GM18498 (cell line): ENCODE results near the gene MAMDC2.

Experiments used
- ATAC-seq: cut with Tn5 transposase; IDR thresholded peaks from one replicate; pipeline ENCODE4 v1.9.1; 2021; ENCODE audit warnings: mild to moderate bottlenecking, moderate library complexity; ENCODE audit not compliant: unreplicated experiment

Gene MAMDC2

GRCh38 chr9:70101265-70101664, 57.6 kb downstream of the MAMDC2 start:
- ATAC-seq: no peak

DNA sequence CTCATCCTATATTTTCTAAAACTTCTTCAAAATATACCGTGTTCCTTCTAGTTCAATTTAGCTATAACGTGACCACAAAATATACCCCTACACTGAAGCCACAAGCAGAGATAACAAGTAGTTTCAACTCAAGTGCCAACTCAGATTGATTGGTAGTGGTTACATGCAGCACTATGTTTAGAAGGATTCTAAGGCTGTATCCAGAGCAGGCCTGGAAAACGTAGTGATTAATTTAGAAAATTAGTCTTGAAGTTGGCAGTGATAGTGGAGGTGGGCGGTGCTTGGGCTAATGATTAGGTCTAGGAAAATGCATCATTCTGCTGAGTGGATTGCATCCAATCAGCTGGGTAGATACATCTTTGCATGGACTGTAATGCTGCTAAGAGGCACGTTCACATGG, 61.5 kb downstream of the MAMDC2 start:
- no peak for ATAC-seq

DNA sequence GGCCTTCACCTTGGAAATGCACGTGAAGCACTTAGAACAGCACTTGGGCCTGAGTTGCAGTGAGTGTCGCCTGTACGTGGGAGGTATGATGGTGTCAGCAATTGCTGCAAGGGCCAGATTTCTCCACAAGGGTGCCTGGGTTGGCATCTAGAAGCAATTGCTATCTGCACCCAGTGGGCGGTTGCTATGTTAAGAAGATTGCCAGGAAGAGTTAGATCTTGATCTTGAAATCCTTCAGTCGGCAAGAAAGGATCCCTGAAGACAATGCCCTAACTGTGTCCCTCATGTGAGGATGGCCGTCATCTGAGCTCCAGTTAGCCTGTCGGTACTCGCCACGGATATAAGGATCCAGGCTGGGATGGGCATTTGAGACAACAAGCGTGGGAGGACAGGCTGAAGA, 62.9 kb downstream of the MAMDC2 start:
- no peak for ATAC-seq

- no peak for ATAC-seq
These were observed 63.9 kb downstream of the MAMDC2 start for GRCh38 chr9:70107558-70107957.

DNA sequence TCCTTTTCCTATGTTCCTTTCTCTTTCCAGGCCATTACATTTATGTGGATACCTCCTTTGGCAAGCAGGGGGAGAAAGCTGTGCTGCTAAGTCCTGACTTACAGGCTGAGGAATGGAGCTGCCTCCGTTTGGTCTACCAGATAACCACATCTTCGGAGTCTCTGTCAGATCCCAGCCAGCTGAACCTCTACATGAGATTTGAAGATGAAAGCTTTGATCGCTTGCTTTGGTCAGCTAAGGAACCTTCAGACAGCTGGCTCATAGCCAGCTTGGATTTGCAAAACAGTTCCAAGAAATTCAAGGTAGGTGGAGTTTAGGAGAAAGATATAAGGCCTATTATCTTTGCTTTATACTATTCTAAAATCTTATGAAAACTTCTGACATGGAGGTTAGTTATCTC, 64.5 kb downstream of the MAMDC2 start:
- ATAC-seq: no peak

DNA sequence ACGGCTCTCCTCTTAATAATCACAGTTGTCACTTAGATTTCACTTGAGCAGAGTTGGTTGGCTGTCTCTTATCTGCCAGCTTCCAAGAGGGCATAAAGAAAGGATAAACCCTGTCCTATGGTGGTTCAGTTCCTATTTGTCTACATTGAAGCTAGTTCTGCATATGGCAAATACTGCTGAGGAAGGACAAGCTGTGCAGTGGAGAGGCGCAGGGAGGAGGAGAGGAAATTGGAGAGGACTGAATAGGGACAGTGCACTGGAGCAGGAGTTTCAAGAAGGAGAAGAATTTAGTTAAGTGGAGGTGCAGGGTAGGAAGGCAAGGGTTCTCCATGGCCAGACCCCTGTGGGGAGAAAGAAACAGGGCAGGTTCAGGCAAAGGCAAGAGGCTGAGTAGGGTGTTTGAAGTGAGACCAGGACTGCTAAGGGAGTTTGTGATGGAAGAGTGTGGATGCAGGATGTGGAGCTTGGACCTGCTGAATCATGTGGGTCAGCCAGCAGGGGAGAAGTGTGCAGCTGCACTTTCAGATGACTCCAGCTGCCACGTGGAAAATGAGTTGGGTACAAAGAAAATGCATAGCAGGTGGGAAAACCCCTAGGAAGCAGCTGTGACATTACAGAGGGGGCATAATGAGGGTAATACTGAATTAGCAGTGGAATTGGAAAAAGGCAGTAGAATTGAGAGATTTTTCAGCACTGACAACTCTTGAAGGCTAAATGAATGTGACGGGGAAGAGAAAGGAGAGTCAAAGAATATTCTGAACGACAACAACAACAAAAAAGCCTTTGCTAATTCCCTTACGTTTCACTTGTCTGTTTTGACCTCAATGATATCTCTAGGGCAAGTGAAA, 66.8 kb downstream of the MAMDC2 start:
- ATAC-seq: no peak

GRCh38 chr9:70111042-70111602, 67.5 kb downstream of the MAMDC2 start:
- peak; percentile 82 for ATAC-seq

DNA sequence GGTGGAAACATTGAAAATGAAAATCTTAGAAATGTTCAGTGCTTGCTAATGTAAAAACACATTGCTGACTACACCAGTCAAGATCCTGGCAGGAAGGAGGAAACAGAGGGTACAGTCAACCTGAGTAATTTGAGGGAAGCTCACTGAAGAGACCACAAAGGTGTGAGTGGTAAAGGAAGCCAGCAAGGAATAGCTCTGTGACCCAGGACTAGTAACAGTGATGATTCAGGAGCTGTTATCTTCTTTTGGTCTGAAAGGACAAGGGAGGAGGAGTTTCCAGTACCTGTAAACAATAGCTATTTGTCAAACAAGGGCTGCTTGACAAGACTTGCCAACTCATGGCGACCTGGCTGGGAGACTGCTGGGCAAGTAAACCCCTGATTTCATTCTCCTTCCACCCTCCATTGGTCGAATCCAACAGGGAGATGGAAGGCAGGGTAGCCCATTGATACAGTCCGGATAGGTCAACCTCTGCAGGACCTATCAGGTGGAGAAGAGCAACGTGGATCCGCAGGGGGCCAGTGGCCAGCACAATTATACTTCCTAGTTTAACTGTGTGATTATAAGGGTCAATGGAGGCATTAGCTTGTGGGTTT, 68.1 kb downstream of the MAMDC2 start:
- ATAC-seq: no peak

GRCh38 chr9:70112981-70113380, 69.3 kb downstream of the MAMDC2 start:
- no peak for ATAC-seq

DNA sequence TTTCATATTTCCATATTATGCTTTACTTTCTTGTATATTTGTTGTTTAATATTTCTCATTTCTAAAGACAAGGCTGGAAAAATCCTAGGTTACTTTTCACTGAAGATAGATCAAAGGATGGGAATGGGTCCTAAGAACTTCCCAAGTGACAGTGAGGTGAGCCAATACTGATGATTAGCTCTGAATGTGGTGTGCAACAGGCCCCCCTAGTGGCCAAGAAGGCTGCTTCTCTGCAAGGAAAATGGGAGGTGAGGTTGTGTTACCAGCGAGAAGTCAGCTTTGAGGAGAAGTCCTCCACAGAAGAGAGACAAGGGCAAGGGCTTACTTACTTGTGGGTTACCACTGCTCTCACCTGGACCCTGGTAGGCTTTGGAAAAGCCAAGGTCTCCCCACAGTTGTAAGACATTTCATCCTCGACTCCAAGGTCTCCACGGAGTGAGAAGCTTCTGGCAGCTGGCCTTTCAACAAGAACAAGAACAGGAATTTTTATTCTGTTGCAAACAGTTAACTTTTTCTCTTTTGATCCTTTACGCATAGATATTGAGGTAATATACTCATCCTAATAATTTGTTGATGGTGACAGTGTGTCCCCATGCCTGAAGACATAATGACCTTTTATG, 69.9 kb downstream of the MAMDC2 start:
- ATAC-seq: peak; percentile 84

GRCh38 chr9:70114898-70115297, 71.2 kb downstream of the MAMDC2 start:
- no peak for ATAC-seq

DNA sequence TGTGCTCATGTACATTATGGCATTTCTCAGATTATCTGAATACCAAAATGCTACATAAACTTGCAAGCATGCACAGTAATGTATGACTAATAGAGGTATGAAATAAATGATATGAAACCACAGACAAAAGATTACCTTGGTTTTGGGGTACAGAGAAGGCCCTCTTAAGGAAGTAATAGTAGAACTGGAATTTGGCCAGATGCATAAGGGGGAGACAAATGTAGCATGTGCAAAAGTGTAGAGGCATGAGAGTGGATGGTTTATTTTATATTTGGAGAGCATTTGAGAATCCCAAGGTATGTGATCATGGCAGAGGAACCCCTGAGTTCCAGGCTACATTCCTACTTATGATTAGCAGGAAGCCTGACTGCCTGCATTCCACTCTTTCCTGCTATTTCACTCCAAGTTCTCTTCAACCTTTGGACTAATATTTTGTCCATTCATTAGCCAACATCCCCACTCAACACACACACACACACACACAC, 74.2 kb downstream of the MAMDC2 start:
- ATAC-seq: no peak

DNA sequence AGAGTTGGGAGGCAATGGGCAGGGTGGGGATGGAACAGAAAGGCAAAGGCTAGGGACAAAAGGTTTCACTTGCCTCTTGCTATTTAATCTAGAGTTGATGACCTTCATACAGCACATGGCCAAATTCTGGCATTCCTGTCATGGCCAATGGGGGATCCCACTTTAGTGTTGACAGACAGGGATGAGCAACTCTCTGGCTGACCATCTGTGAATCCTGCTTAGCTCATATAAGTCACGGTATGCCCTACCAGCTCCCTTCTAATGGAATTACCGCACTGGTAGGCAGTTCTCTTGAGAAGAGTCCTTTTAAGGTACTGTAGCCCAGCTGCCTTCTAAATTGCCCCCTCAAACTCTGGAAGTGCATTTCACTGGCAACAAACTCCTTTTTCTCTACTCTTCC, 76.1 kb downstream of the MAMDC2 start:
- no peak for ATAC-seq

DNA sequence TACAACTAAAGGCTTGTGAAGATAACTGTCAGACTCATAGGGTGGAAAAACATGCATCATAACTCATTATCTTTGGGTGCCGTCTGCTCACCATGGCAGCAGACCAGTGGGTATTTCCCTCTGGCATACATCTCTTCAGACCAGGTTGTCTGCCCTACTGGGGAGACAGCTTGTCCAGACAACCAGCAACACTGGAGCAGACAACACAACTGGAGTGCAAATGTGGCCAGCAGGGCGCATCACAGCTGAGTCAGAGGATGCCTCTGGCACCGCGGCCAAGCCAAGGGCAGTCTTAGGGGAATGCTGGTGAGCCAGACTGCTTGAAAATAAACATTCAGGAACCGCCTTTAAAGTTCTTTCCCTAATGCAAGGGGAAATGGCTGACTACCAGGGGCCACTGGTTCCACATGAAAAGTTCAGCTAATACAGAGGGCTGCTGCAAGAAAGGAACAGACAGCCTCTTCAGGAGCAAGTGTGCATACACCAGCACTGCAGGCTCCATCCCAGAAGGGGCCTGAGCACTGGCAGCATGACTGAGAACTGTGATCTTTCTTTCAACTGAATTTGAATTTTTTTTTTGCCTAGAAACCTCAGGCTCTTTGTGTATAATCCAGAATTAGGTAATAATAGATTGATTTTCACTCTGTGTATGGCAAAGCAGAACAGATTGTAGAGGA, 77.3 kb downstream of the MAMDC2 start:
- no peak for ATAC-seq

DNA sequence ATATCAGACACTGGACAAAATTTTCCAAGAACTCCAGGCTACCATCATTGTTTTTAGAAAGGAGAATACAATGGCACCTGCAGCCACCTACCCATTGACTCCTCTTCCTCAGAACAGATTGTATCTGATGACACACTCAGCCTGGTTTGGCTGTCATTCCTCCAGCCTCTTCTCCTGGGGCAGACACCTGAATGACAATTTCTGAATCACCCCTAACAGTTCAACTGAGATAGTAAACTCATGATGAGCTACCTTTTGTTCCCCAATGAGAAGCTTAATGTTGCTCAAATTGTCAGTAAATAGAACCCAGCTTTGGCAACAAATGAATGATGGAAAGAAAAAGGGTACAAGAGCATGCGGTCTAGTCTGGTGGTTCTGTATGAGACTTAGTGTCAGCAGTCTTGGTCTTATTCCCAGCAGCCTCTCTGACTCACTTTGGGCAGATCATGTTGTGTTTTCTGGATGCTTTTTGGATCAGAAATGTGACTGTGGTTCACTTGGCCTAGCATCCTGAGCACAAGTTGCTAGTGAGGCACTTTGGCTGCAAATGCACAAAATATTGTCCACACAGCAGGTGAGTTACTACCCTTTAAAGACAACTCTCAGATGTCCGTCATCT, 78.3 kb downstream of the MAMDC2 start:
- ATAC-seq: no peak

GRCh38 chr9:70123695-70124094, 80.0 kb downstream of the MAMDC2 start:
- ATAC-seq: no peak

GRCh38 chr9:70125621-70126263, 82.1 kb downstream of the MAMDC2 start:
- ATAC-seq: no peak

DNA sequence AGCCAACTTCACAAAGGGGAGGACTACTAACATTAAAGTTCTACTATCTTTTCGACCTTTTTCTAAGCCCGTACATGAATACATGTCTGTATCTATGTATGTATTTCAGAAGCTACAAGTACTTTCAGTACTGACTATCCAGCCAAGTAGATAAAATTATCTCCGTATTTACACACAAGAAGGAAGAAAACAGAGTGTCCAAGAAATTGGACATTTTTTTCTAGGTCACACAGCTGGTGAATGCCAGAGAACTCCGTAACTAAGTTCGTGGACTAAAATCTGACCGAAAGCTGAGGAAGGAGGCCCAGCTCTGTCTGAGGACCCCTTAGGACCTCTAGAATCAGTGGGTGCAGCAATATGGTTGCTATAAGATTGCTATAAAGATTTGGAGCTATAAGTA, 83.4 kb downstream of the MAMDC2 start:
- ATAC-seq: no peak

- no peak for ATAC-seq
These were observed 84.1 kb downstream of the MAMDC2 start for GRCh38 chr9:70127540-70128416.
